GM12878 (cell line): Measurements from ENCODE around the gene SCN7A. TPM values are rescaled to one million over a fixed set of nuclear protein-coding genes. Genes with fewer than 3 reads are reported as not detected.

Source experiments
- ATAC-seq: fragments of 200-7000 bp; cut with Tn5 transposase; 3 replicates; pipeline ENCODE4 v1.9.1; 2020; ENCODE audit warnings: mild to moderate bottlenecking, moderate library complexity
- BruUV-seq: library from RNA; stranded (reverse); fragments of 400-500 nt; replicated peaks from 2 replicates; lab custom pipeline; 2021; lab: Mats Ljungman, UMichigan
- CTCF ChIA-PET: fragments of 300-600 bp; sonication (Branson Sonifier 250); formaldehyde crosslinking; extraction: SDS; loops from one replicate; lab custom pipeline; 2021; ENCODE audit warnings: inconsistent platforms; lab: Yijun Ruan, JAX
- POLR2A ChIA-PET: fragments of 350-600 bp; formaldehyde crosslinking; extraction: SDS; loops from one replicate; lab custom pipeline; 2021; ENCODE audit warnings: inconsistent platforms; lab: Charles Lee
- RAD21 ChIA-PET: fragments of 300-600 bp; sonication (Branson Sonifier 250); formaldehyde crosslinking; loops from one replicate; lab custom pipeline; 2023; ENCODE audit warnings: antibody characterized with exemption; ENCODE audit not compliant: unreplicated experiment; lab: Charles Lee
- SMC1A ChIA-PET: fragments of 300-600 bp; sonication (Branson Sonifier 250); formaldehyde crosslinking; loops from one replicate; lab custom pipeline; 2023; ENCODE audit not compliant: unreplicated experiment, uncharacterized antibody; lab: Charles Lee
- DNase-seq: peaks from one replicate; pipeline ENCODE4 v3.0.0-alpha.2; 2011; ENCODE audit warnings: low read depth, low spot score
- FAIRE-seq: peaks from 3 replicates; lab custom pipeline; 2011; peaks lifted over from hg19 to GRCh38; lab: Jason Lieb, UNC
- H2AFZ ChIP-seq: 2 replicates; pipeline ENCODE4 v1.6.0; 2011; ENCODE audit warnings: low read depth, low read length, control low read depth; ENCODE audit not compliant: control insufficient read depth
- H3K27ac ChIP-seq: 2 replicates; pipeline ENCODE4 v1.5.1; 2011; ENCODE audit warnings: control low read depth; ENCODE audit not compliant: control insufficient read depth, insufficient read depth
- H3K27me3 ChIP-seq, 2 experiments: replicated peaks in 1 of 2; 2 replicates each; pipeline versions ENCODE4 v1.6.0 to v1.6.1; 2011; ENCODE audit warnings: low read length in 1 of 2; ENCODE audit not compliant: control insufficient read depth in 2 of 2, insufficient read depth in 2 of 2
- H3K36me3 ChIP-seq, 2 experiments: 2 replicates each; pipeline ENCODE4 v1.5.1; 2011; ENCODE audit warnings: low read length in 1 of 2; ENCODE audit not compliant: control insufficient read depth in 2 of 2, insufficient read depth in 2 of 2
- H3K4me1 ChIP-seq: 2 replicates; pipeline ENCODE4 v1.6.1; 2011; ENCODE audit warnings: mild to moderate bottlenecking, low read length, moderate library complexity, mixed read lengths; ENCODE audit not compliant: control insufficient read depth, insufficient read depth
- H3K4me2 ChIP-seq: 2 replicates; pipeline ENCODE4 v1.6.0; 2011; ENCODE audit warnings: control low read depth; ENCODE audit not compliant: control insufficient read depth, insufficient read depth
- H3K4me3 ChIP-seq: fragments of 200-600 bp; sonication (generic); 2 replicates; pipeline ENCODE4 v1.5.1; 2016
- H3K79me2 ChIP-seq: 2 replicates; pipeline ENCODE4 v1.6.0; 2011; ENCODE audit warnings: low read length; ENCODE audit not compliant: control insufficient read depth, insufficient read depth
- H3K9ac ChIP-seq: 2 replicates; pipeline ENCODE4 v1.8.0; 2011; ENCODE audit warnings: low read length, control low read depth, mixed read lengths; ENCODE audit not compliant: control insufficient read depth, insufficient read depth
- H3K9me3 ChIP-seq: replicated peaks from 3 replicates; pipeline ENCODE4 v1.5.1; 2011; ENCODE audit warnings: mild to moderate bottlenecking, low read length; ENCODE audit not compliant: control insufficient read depth, insufficient read depth
- H4K20me1 ChIP-seq: 2 replicates; pipeline ENCODE4 v1.6.0; 2011; ENCODE audit not compliant: control insufficient read depth, insufficient read depth
- ATF7 ChIP-seq: fragments of 450-650 bp; IDR thresholded peaks from 2 replicates; pipeline ENCODE4 v1.6.1; 2016; ENCODE audit warnings: low read depth, mild to moderate bottlenecking
- BCL11A ChIP-seq: IDR thresholded peaks from 2 replicates; pipeline ENCODE4 v1.6.1; 2011; ENCODE audit warnings: low read depth, low read length
- BHLHE40 ChIP-seq, 2 experiments: fragments of 450-650 bp in 1 of 2; IDR thresholded peaks; 2 replicates each; pipeline ENCODE4 v1.6.1; 2011 to 2017; ENCODE audit warnings: low read depth in 2 of 2, borderline replicate concordance in 1 of 2, improper control_type of control experiment in 1 of 2, low read length in 1 of 2, mild to moderate bottlenecking in 1 of 2
- CTCF ChIP-seq, 3 experiments: IDR thresholded peaks in 2 of 3; conservative IDR thresholded peaks in 1 of 3; 2 replicates each; pipeline ENCODE4 v1.5.1; 2011; ENCODE audit warnings: low read depth in 3 of 3, low read length in 3 of 3, mild to moderate bottlenecking in 3 of 3, control low read depth in 2 of 3, moderate library complexity in 2 of 3, inconsistent platforms in 1 of 3, mixed read lengths in 1 of 3; ENCODE audit not compliant: control insufficient read depth in 2 of 3, insufficient read depth in 1 of 3; ENCODE audit errors: extremely low read depth in 1 of 3
- JUNB ChIP-seq: IDR thresholded peaks from 2 replicates; pipeline ENCODE4 v1.6.1; 2016; ENCODE audit warnings: antibody characterized with exemption, mild to moderate bottlenecking
- KDM1A ChIP-seq: fragments of 200-600 bp; sonication (generic); IDR thresholded peaks from 2 replicates; pipeline ENCODE4 v1.6.1; 2016; ENCODE audit warnings: borderline replicate concordance
- LARP7 ChIP-seq: fragments of 450-650 bp; IDR thresholded peaks from 2 replicates; pipeline ENCODE4 v1.6.1; 2017; ENCODE audit warnings: mild to moderate bottlenecking
- NRF1 ChIP-seq: conservative IDR thresholded peaks from 2 replicates; pipeline ENCODE4 v1.6.1; 2011; ENCODE audit warnings: mild to moderate bottlenecking, low read depth, low read length, improper control_type of control experiment
- RBBP5 ChIP-seq: fragments of 200-600 bp; sonication (generic); conservative IDR thresholded peaks from 2 replicates; pipeline ENCODE4 v1.6.1; 2016
- USF1 ChIP-seq: IDR thresholded peaks from 2 replicates; pipeline ENCODE4 v1.6.1; 2011; ENCODE audit warnings: borderline replicate concordance, low read depth, mild to moderate bottlenecking, moderate library complexity, mixed read lengths, low read length; ENCODE audit not compliant: insufficient read depth; ENCODE audit errors: extremely low read length
- ZNF592 ChIP-seq: fragments of 450-650 bp; IDR thresholded peaks from 2 replicates; pipeline ENCODE4 v1.6.1; 2017; ENCODE audit warnings: mild to moderate bottlenecking, moderate library complexity
- WGBS: methylation state at CpG from one replicate; pipeline ENCODE4 v1.1.6; 2016; ENCODE audit warnings: low lambda C conversion rate; ENCODE audit not compliant: insufficient replicate concordance, insufficient coverage; ENCODE audit errors: missing lambda C conversion rate; 5-methylcytosine and 5-hydroxymethylcytosine counted together
- in situ Hi-C: fragments of 300-500 bp; cut with MboI; formaldehyde crosslinking; loops from 9 replicates; pipeline ENCODE4 v1.14.3; 2018; ENCODE audit warnings: mixed read lengths
- intact Hi-C: fragments of 100-400 bp; cut with micrococcal nuclease; formaldehyde crosslinking; loops from one replicate; pipeline ENCODE4 v1.14.2; 2022; ENCODE audit not compliant: unreplicated experiment
- polyA plus RNA-seq, 11 experiments: library from polyadenylated mRNA; depleted of rRNA in 4 of 11; unstranded in 6 of 11; stranded (reverse) in 5 of 11; fragments of >200 nt; fragmentation: Nextera tagmentation in 4 of 11; fragmentation: Illumina TruSeq in 1 of 11; extraction: Ambion mirVana in 4 of 11; extraction: Trizol in 1 of 11; gene quantifications; 1 replicate in 1 of 11; 2 replicates in 10 of 11; pipeline versions ENCODE4 v1.2.1 to v1.2.3, GENCODE V29; 2011 to 2016; ENCODE audit warnings: inconsistent platforms in 2 of 11, missing spikeins in 2 of 11, low read depth in 1 of 11
- total RNA-seq, 4 experiments: library from RNA; depleted of rRNA in 3 of 4; stranded (reverse); fragments of >200 nt in 3 of 4; fragmentation: Illumina TruSeq in 1 of 4; extraction: Trizol in 1 of 4; gene quantifications; 2 replicates each; pipeline versions ENCODE4 v1.2.1 to v1.2.3, GENCODE V29; 2013 to 2021

The SCN7A gene
- total and polyA plus RNA-seq, 10 of the 15 experiments (the other 5 are each of a cell fraction or from before 2014, with no cell fraction given) = 0.05 TPM; not detected in 9

- DNase-seq = no peak
- intact Hi-C loops (no loop called here), in situ Hi-C loops (no loop called here)
- no peak for ATAC-seq
- Histone ChIP-seq H4K20me1 (no peaks in the 10 kb centered on the region), H3K79me2 (no peaks in the 10 kb centered on the region), H3K9ac (no peak overlapping the region), H3K9me3 (no peaks in the 10 kb centered on the region), H3K36me3 (no peaks in the 10 kb centered on the region), H3K27me3 (no peaks in the 10 kb centered on the region), H3K4me2 (no peak overlapping the region), H3K4me1 (no peaks in the 10 kb centered on the region), H3K27ac (no peak overlapping the region), H2AFZ (no peak overlapping the region), H3K4me3 (no peak overlapping the region)
- SMC1A ChIA-PET = no interaction called here
- POLR2A ChIA-PET = interaction anchor here (0.7 kb wide), 1 partner anchor 533 kb away, joined by 3 read pairs; no protein-coding TSS in a partner anchor
- RAD21 ChIA-PET = no interaction called here
- no peak for FAIRE-seq
- WGBS = 25% methylated on average over 3 of the region's 3 CpGs
- CTCF ChIA-PET = interaction anchor here (0.6 kb wide), 1 partner anchor 142 kb away, joined by 3 read pairs; no protein-coding TSS in a partner anchor
- TF ChIP-seq NRF1 (no peak), BHLHE40 (IDR thresholded peaks at IDR 0.05; ENCODE audit: borderline replicate concordance in 1 of 2, low read depth in 2 of 2, low read length in 1 of 2) (no peak), USF1 (no peak), KDM1A (no peak), CTCF (IDR thresholded peaks at IDR 0.05 in 2 of 3, conservative IDR thresholded peaks at IDR 0.05 in 1 of 3; ENCODE audit: control insufficient read depth in 2 of 3, extremely low read depth in 1 of 3, insufficient read depth in 1 of 3, low read depth in 3 of 3, low read length in 3 of 3) (no peak), ATF7 (no peak), LARP7 (no peak), ZNF592 (no peak), JUNB (no peak), RBBP5 (no peak), BCL11A (no peak)
- BruUV-seq = no TSS peak
These were observed 27.1 kb upstream of the SCN7A start for GRCh38 chr2:166521155-166521554.
